Stimulated activated CD8-positive, alpha-beta memory T cell treated with anti-CD3 and anti-CD28 coated beads, Interleukin-12 subunit alpha, Interleukin-12 subunit beta, amount 100 ng/mL, for 4 hours (primary cell): Measurements from ENCODE around the gene LRP10.
"Not testable (repeated sequence)": the region's sequence is repeated elsewhere in the genome, so short reads cannot be mapped to it uniquely, and the experiment has no call there.

ENCODE experiments used
- DNase-seq: peaks from one replicate; pipeline ENCODE4 v3.0.0-alpha.2; 2020; ENCODE audit warnings: low read depth

The LRP10 gene

DNA sequence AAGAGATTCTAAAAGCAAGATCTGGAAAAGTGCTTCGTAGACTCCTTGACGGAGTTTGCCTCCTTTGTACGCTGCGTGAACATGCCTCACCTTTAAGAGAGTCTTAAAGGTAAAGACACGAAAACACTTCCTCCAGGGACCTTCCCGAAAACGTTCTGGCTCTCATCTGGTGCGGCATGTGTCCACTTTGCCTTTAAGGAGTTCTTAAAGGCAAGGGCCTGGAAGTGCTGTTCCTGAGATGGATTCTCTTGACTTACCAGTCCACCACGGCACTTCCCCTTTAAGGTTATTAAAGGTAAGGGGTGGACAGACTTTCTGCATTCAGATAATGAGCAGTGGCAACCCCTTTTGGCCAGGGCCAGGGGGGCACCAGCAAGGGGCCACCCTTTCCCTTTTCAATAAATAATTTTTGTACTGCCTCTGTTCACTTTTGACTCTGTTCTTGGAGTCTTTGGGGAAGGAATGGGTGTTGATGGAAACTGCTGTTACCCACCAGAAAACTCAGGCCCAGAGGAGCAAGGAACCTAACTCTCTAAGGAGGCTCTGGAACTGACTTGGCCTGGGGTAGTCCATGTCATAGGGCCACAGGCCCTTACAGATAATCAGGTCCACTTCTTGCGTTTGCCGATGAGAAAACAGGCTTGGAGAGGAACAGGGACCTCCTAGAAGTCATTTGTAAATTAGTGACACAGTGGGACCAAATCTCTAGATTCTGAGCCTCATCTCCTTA, 15.9 kb downstream of the LRP10 start:
- no peak for DNase-seq

DNA sequence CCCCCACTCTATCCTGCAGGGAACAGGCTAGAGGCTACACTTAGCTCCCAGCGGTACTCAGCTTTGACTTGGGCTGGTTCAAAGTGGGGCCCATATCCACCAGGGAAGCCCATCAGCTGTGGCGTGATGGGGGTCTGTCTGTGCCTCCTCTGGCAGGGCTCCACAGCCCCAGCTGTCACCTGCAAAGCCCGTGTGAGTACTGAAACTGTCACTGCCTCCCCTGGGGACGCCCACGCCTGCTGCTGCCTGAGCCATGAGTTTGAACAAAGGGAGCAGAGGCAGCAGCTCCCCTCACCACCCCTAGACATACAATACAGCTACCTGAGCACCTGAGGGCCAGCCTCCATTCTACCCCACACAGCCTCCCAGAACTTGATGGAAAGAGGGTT, 16.4 kb downstream of the LRP10 start:
- peak; percentile 42 for DNase-seq

DNA sequence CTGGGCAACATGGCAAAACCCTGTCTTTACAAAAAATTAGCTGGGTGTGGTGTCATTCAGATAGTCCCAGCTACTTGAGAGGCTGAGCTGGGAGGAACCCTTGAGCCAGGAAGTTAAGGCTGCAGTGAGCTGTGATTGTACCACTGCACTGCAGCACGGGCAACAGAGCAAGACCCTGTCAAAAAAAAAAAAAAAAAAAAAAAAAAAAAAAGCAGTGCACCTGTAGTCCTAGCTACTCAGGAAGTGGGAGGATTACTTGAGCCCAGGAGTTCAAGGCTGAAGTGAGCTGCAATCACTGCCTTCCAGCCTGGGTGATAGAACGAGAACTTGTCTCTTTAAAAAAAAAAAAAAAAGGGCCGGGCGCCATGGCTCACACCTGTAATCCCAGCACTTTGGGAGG, 17.1 kb downstream of the LRP10 start:
- DNase-seq = no peak

- DNase-seq = no peak
Observed at GRCh38 chr14:22890416-22890815, 18.9 kb downstream of the LRP10 start.

- no peak for DNase-seq
Observed at GRCh38 chr14:22892488-22892887, 20.9 kb downstream of the LRP10 start.

DNA sequence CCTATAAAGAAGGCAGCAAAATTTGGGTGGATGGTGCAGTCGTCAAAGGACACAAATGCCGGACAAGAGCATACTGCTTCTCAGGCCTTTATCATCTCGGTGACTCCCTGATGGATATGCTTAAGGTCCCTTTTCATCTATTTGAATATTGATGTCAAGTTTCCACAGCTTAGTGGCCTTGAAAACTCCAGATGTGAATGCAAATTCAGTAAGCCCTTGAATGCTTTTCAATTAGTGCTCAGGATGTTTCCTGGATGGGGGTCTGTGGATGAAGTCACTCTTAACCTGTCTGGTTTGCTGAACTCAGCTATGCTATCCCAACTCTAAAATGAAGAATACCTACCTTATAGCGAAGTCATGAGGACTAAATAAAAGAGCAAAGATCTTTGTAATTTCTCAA, 22.2 kb downstream of the LRP10 start:
- DNase-seq = no peak

- no peak for DNase-seq
Observed at GRCh38 chr14:22895402-22895801, 23.9 kb downstream of the LRP10 start.

DNA sequence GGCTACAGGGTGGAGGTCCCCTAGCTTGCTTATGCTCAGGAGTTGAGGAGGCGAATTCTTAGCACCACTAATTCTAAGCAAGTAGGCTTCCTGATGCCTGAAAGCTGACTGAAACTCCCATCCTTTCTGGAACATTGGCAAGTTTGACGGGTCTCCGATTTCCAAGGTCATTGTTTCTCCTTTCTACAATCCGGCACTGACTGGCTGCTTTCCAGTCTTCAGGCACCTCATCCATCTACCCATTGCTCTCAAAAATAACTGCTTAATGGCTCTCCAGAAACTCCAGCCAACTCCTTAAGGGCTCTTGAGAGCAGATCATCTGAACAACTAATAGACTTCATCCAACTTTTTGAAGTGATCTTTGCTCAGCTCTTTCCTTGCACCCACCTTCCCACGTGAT, 24.8 kb downstream of the LRP10 start:
- DNase-seq = no peak

- DNase-seq = no peak
Observed at GRCh38 chr14:22896760-22897159, 25.2 kb downstream of the LRP10 start.

GRCh38 chr14:22897357-22897756, 25.8 kb downstream of the LRP10 start:
- no peak for DNase-seq

- no peak for DNase-seq
Observed at GRCh38 chr14:22898302-22899090, 27.0 kb downstream of the LRP10 start.

GRCh38 chr14:22900081-22900799, 28.7 kb downstream of the LRP10 start:
- DNase-seq = no peak

DNA sequence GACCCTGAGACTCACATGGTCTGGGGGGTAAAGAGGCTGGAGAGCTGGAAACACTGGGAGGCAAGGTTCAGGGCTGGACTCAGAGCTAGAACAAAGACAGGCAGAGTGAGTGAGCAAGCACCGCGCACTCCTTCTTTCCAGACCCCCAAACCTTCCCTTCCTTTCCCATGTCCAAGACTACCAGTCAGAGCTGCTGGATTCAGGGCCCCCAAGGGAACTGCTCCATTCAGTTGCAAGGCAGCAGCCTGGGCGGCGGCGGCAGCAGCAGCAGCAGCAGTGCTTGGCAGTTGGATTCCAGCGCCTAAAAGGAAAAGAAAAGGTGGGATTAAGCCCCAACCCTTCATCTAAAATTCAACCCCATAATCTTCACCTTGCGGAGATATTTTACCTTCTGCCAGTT, 30.3 kb downstream of the LRP10 start:
- no peak for DNase-seq

DNA sequence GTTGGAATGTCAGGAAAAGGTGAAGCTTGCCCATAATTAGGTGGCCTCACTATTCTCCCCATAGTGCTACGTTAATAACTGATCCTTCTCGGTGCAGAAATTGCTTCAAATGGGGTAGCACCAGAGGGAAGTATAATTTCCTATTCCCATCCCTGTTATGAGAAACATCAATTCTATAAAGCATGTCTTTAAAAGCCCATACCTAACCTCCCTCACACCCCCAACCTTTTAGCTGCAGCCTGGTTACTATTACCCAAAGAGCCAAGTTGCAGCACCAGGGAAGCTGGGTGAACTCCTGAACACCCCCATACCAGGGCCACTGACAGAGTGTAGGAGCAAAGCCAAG, 32.2 kb downstream of the LRP10 start:
- no peak for DNase-seq

GRCh38 chr14:22905627-22906026, 34.1 kb downstream of the LRP10 start:
- no peak for DNase-seq

DNA sequence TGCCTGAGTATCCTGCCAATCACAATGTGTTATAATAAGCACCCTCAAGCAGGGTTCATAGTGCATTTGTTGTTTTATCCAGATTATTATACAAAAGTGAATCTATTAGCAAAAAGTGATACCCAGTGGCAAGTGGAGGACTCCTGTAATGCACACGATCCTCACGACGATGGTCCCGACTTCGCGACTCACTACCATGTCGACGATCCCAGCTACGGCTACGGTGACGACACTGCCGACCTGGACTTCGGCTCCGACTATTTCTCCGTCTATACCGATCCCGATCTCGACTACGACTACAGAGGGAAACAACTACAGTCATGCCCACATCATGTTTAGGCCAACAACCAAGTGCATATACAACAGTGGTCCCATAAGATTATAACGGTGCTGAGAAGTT, 34.5 kb downstream of the LRP10 start:
- DNase-seq = no peak

DNA sequence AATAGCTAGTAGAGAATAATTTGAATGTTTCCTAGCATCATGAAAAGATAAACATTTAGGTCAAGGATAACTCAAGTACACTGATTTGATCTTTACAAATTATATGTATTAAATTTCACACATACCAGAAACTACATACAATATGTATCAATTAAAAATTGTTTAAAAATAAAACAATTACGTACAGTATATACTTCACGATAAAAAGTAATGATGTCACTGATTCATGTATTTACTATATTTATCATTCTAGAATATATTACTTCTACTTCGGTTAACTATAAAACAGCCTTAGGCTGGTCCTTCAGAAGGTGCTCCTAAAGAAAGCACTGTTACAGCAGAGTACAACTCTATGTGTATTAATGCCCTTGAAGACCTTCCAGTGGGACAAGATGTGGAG, 35.9 kb downstream of the LRP10 start:
- no peak for DNase-seq

DNA sequence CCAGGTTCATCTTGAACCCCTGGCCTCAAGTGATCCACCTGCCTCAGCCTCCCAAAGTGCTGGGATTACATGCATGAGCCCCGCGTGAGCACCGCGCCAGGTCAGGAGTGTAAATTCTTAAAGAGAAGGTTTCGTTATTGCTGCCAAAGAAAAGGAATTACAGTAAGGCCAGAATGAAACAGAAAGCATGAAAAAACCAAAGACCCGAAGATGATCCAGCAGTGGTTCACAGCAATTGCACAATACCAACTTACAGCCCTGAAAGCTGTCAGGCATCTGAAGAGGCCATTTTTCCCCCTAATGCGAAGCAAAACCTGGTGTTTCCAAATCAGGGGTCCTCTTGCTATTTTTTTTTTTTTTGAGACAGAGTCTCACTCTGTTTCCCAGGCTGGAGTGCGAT, 37.1 kb downstream of the LRP10 start:
- DNase-seq = no peak

DNA sequence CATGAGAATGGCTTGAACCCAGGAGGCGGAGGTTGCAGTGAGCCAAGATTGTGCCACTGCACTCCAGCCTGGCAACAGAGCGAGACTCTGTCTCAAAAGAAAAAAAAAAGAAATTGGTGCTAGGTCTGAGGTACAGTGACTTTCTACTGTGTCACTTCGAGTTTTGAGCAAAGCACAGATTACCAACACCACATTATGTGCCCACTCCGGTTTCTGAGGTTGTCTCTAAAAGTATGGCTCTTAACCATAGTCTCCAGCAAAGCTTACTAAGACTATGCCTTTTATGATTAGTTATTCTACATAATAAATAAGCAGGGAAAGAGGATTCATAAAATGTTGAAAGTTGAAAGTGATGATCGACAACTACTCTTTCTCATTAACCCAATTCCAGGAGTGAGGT, 39.4 kb downstream of the LRP10 start:
- DNase-seq = no peak

- not testable (repeated sequence) for DNase-seq
Observed at GRCh38 chr14:22914836-22915235, 43.3 kb downstream of the LRP10 start.

DNA sequence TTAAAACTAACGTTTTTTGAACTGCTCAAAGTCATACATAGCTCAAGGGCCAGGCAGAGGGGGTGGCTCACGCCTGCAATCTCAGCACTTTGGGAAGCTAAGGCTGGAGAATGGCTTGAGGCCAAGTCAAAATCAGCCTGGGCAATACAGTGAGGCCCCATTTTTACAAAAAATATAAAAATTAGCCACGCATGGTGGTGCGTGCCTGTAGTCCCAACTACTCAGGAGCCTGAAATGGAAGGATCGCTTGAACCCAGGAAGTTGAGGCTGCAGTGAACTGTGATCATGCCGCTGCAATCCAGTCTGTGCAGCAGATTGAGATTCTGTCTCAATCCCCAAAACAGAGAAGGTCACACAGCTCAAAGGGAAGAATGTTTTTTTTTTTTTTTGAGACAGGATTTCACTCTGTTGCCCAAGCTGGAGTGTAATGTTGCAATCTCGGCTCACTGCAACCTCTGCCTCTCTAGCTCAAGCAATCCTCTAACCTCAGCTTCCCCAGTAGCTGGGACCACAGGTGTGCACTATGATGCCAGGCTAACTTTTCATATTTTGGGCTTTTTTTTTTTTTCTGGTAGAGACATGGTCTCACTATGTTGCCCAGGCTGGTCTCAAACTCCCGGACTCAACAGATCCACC, 44.5 kb downstream of the LRP10 start:
- DNase-seq = no peak

DNA sequence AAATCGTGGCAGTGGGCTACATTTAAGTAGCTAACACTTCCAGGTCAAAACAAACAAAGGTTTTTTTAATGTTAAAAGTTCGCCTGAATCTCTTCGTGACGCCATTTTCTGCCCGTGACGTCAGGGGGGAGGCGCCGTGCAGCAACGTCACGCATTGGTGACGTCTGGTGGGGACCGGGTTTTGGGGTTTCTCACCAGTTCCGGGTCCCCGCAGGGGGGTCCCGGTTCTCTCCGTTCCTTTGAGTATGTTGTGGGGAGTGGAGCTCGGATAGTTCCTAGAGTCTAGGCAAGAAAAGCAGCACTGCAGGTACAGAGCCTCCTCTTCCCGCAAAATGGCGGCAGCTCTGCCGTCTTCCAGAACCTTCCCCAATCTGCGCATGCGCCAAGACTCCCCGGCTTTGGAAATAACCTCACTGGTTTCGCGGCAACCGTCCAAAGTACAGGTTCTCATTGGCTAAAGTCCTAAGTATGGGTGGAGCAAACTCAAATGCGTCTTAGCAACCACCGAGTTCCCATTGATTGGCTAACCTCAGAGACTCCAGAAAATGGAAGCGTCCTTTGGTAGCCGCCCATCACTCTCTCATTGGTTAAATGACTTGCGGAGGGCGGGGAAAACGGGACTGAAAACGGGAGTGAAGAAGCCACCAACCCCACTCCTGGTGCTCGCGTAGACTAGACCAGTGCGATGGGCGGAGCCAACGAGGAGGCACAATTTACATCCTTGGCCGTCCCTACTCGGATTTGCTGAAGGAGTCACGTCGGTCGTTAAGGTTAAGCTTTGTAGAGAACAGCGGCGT, 47.5 kb downstream of the LRP10 start, which contains the start of gene RBM23:
Gene RBM23 (minus strand): TSS at position 346 of the 797 bp plus-strand sequence.
- DNase-seq = peak; percentile 97
